Endothelial cell (in vitro differentiated cells): ENCODE data around the gene SHISA3. TPM values are rescaled to one million over a fixed set of nuclear protein-coding genes. Genes with fewer than 3 reads are reported as not detected.

Experiments
- DNase-seq: peaks from one replicate; pipeline ENCODE4 v3.0.0; 2021; ENCODE audit warnings: low spot score
- H3K27ac Mint-ChIP-seq: one replicate; pipeline ENCODE4 v1.8.0; 2021; ENCODE audit warnings: mixed read lengths, inconsistent platforms; ENCODE audit not compliant: unreplicated experiment
- H3K27me3 Mint-ChIP-seq: one replicate; pipeline ENCODE4 v1.8.0; 2021; ENCODE audit warnings: mild to moderate bottlenecking, moderate library complexity, mixed read lengths, inconsistent platforms; ENCODE audit not compliant: unreplicated experiment
- H3K36me3 Mint-ChIP-seq: one replicate; pipeline ENCODE4 v1.8.0; 2021; ENCODE audit warnings: mild to moderate bottlenecking, low read depth, mixed read lengths, inconsistent platforms; ENCODE audit not compliant: unreplicated experiment
- H3K4me1 Mint-ChIP-seq: one replicate; pipeline ENCODE4 v1.8.0; 2021; ENCODE audit warnings: mild to moderate bottlenecking, mixed read lengths, inconsistent platforms; ENCODE audit not compliant: unreplicated experiment
- H3K4me3 Mint-ChIP-seq: one replicate; pipeline ENCODE4 v1.8.0; 2021; ENCODE audit warnings: mild to moderate bottlenecking, mixed read lengths, inconsistent platforms; ENCODE audit not compliant: unreplicated experiment
- H3K9me3 Mint-ChIP-seq: one replicate; pipeline ENCODE4 v1.8.0; 2021; ENCODE audit warnings: mixed read lengths, inconsistent platforms; ENCODE audit not compliant: unreplicated experiment
- CTCF ChIP-seq: fragments of 200-600 bp; sonication (generic); IDR thresholded peaks from one replicate; pipeline ENCODE4 v1.5.0; 2021; ENCODE audit warnings: antibody characterized with exemption; ENCODE audit not compliant: unreplicated experiment
- total RNA-seq: library from RNA; stranded (reverse); fragmentation: NEBNext Ultra II Directional; extraction: Animal tissue kit (Norgen Biotek cat#: 25700); gene quantifications from one replicate; pipeline ENCODE4 v1.2.1, GENCODE V29; 2021; ENCODE audit not compliant: unreplicated experiment

The SHISA3 gene
- total RNA-seq, 1 donor from 2014 or later: 0.36 TPM

GRCh38 chr4:42398171-42398870 is 1.0 kb downstream of the SHISA3 start:
- Mint-ChIP-seq H3K27ac (no peak overlapping the region), H3K9me3 (peaks cover 5% of the 10 kb centered on the region), H3K4me1 (peaks cover 15% of the 10 kb centered on the region), H3K36me3 (peaks cover 7% of the 10 kb centered on the region), H3K4me3 (peak overlapping the region; percentile 73), H3K27me3 (peaks cover 22% of the 10 kb centered on the region)
- TF ChIP-seq CTCF: peak; percentile 44
- peak; percentile 36 for DNase-seq

- no peak for DNase-seq
- peaks cover 22% of the 10 kb centered on the region for H3K27me3 Mint-ChIP-seq
- H3K4me3 Mint-ChIP-seq: peak overlapping the region; percentile 73
- no peak for TF ChIP-seq CTCF
- H3K9me3 Mint-ChIP-seq: peaks cover 5% of the 10 kb centered on the region
- peaks cover 15% of the 10 kb centered on the region for H3K4me1 Mint-ChIP-seq
- H3K36me3 Mint-ChIP-seq: peaks cover 7% of the 10 kb centered on the region
- H3K27ac Mint-ChIP-seq: no peak overlapping the region
These were observed 1.6 kb downstream of the SHISA3 start for GRCh38 chr4:42398871-42399331.

- peaks cover 22% of the 10 kb centered on the region for H3K27me3 Mint-ChIP-seq
- H3K36me3 Mint-ChIP-seq: peaks cover 7% of the 10 kb centered on the region
- no peak for DNase-seq
- no peak for TF ChIP-seq CTCF
- peaks cover 5% of the 10 kb centered on the region for H3K9me3 Mint-ChIP-seq
- peaks cover 15% of the 10 kb centered on the region for H3K4me1 Mint-ChIP-seq
- H3K4me3 Mint-ChIP-seq: peak overlapping the region; percentile 73
- no peak overlapping the region for H3K27ac Mint-ChIP-seq
These were observed 2.1 kb downstream of the SHISA3 start for GRCh38 chr4:42399393-42399792.

- Mint-ChIP-seq H3K27ac (no peak overlapping the region), H3K4me3 (no peak overlapping the region), H3K27me3 (peaks cover 25% of the 10 kb centered on the region), H3K36me3 (peaks cover 7% of the 10 kb centered on the region), H3K4me1 (peaks cover 14% of the 10 kb centered on the region), H3K9me3 (peaks cover 5% of the 10 kb centered on the region)
- DNase-seq: no peak
- no peak for TF ChIP-seq CTCF
These were observed 3.9 kb downstream of the SHISA3 start for GRCh38 chr4:42401171-42401570.

GRCh38 chr4:42404001-42404400 is 6.7 kb downstream of the SHISA3 start:
- TF ChIP-seq CTCF: peak; percentile 56
- Mint-ChIP-seq H3K36me3 (no peaks in the 10 kb centered on the region), H3K9me3 (no peaks in the 10 kb centered on the region), H3K4me3 (no peak overlapping the region), H3K4me1 (peaks cover 2% of the 10 kb centered on the region), H3K27ac (no peak overlapping the region), H3K27me3 (peaks cover 10% of the 10 kb centered on the region)
- DNase-seq: no peak
